ENCODE data around the gene CPA1.

CPA1 gene

GRCh38 chr7:130356121-130356875 is 24.0 kb upstream of the CPA1 start:
- no peak for DNase-seq

- DNase-seq = no peak
Observed at GRCh38 chr7:130356876-130357611, 23.2 kb upstream of the CPA1 start.

GRCh38 chr7:130358471-130358870 is 21.8 kb upstream of the CPA1 start:
- no peak for DNase-seq

- DNase-seq = no peak
Observed at GRCh38 chr7:130359276-130359857, 20.9 kb upstream of the CPA1 start.

GRCh38 chr7:130360518-130360917 is 19.8 kb upstream of the CPA1 start:
- no peak for DNase-seq

- DNase-seq = no peak
Observed at GRCh38 chr7:130361681-130362080, 18.6 kb upstream of the CPA1 start.

- no peak for DNase-seq
Observed at GRCh38 chr7:130362251-130362816, 18.0 kb upstream of the CPA1 start.

- peak; percentile 8 for DNase-seq
Observed at GRCh38 chr7:130363026-130363847, 17.1 kb upstream of the CPA1 start.

- DNase-seq = no peak
Observed at GRCh38 chr7:130364451-130364850, 15.8 kb upstream of the CPA1 start.

- no peak for DNase-seq
Observed at GRCh38 chr7:130365088-130365487, 15.2 kb upstream of the CPA1 start.

GRCh38 chr7:130365511-130366441 is 14.5 kb upstream of the CPA1 start:
- no peak for DNase-seq

- no peak for DNase-seq
Observed at GRCh38 chr7:130366564-130366963, 13.7 kb upstream of the CPA1 start.

GRCh38 chr7:130367088-130367755 is 13.1 kb upstream of the CPA1 start:
- DNase-seq = no peak

GRCh38 chr7:130367836-130368746 is 12.2 kb upstream of the CPA1 start:
- DNase-seq = no peak

GRCh38 chr7:130369110-130369711 is 11.1 kb upstream of the CPA1 start:
- peak; percentile 36 for DNase-seq

- no peak for DNase-seq
Observed at GRCh38 chr7:130369831-130370550, 10.3 kb upstream of the CPA1 start.

GRCh38 chr7:130371046-130371445 is 9.2 kb upstream of the CPA1 start:
- DNase-seq = no peak

- no peak for DNase-seq
Observed at GRCh38 chr7:130372402-130373165, 7.7 kb upstream of the CPA1 start.
